Measurements from ENCODE around the gene CYBA. TPM values are rescaled to one million over a fixed set of nuclear protein-coding genes. Genes with fewer than 3 reads are reported as not detected.

Gene CYBA
- total and polyA plus RNA-seq, 10 of the 15 experiments (the other 5 are each of a cell fraction or from before 2014, with no cell fraction given) = 0.55 to 598 (median 258) TPM

DNA sequence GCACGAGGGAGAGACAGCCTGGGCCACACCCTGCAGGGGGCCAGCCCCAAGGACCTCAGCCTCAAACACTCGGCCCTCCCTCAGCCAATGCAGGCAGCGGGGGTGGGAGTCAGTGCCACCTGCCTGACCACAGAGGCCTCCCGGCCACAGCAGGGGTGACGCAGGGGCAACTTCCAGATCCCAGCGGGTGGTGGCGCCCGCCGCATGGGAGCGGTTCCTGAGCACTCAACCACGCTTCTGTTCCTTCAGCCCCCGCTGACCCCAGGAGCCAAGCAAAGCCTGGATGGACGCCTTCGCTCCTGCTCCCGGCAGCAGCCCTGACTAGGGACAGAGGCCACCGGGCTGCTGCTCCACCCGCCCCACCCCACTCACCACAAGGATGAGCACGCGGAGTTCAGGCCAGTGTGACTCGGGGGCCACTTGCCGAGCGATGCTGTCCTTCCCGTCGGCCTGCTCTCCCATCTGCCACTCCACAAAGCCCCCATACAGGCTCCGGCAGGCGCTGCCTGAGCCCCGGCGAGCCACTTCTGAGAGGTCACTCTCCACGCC is 5.0 kb upstream of the CYBA start (continued):
- no peak for TF ChIP-seq CUX1 (IDR thresholded peaks at IDR 0.05; ENCODE audit: insufficient replicate concordance, low read depth, low read length)

DNA sequence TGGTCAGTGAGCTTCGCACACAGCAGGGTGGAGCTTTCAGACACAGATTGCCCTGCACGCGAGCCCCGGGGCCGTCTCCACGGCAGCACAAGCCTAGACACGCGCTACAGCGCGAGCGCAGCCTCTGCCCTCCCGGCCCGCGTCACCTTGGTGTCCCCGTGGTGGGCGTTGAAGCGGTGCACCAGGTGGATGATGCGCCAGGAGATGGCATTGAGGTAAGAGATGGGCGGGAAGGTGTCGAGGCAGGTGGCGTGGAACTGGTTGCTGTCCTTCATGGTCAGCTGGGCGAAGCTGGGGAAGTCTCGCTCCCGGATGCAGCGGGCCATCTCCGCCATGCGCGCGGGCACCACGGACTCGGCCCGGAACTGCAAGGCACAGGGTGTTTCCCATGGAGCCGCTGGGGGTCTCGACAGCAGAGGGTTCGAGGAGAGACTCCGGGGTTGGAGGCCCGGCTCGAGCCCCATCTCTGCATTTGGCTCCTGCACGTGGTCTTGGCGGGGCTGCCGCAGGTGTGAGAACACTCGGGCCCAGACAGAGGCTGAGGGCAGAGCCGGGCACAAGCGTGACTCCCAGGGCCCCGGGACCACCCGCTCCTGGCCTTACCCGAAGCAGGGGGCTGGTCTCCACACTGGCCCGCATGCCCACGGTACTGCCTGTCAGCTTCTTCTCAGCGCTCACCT is 4.3 kb upstream of the CYBA start:
- H4K20me1 ChIP-seq (ENCODE audit: control insufficient read depth, insufficient read depth) = no peaks in the 10 kb centered on the region
- H3K9me3 ChIP-seq (replicated peaks; ENCODE audit: control insufficient read depth, insufficient read depth, low read length) = no peaks in the 10 kb centered on the region
- no peak overlapping the region for H2AFZ ChIP-seq (ENCODE audit: control insufficient read depth, low read depth, low read length)
- H3K79me2 ChIP-seq (ENCODE audit: control insufficient read depth, insufficient read depth, low read length) = peaks cover 26% of the 10 kb centered on the region
- peaks cover 6 to 19% of the 10 kb centered on the region in 2 experiments for H3K36me3 ChIP-seq (ENCODE audit: control insufficient read depth in 2 of 2, insufficient read depth in 2 of 2, low read length in 1 of 2)
- ChIA-PET CTCF (no interaction called here), RAD21 (ENCODE audit: unreplicated experiment) (no interaction called here), SMC1A (ENCODE audit: uncharacterized antibody, unreplicated experiment) (no interaction called here), POLR2A (no interaction called here)
- H3K4me2 ChIP-seq (ENCODE audit: control insufficient read depth, insufficient read depth) = no peak overlapping the region
- intact Hi-C loops (cut with micrococcal nuclease; ENCODE audit: unreplicated experiment) = no loop called here
- no TSS peak for BruUV-seq (replicated peaks)
- ATAC-seq = no peak
- peaks cover 11% of the 10 kb centered on the region for H3K4me1 ChIP-seq (ENCODE audit: control insufficient read depth, insufficient read depth, low read length)
- no peak for DNase-seq (ENCODE audit: low read depth, low spot score)
- FAIRE-seq = no peak
- TF ChIP-seq IKZF2 (IDR thresholded peaks at IDR 0.05) (no peak), POLR2AphosphoS2 (IDR thresholded peaks at IDR 0.05; ENCODE audit: low read depth, low read length) (no peak), NFYB (IDR thresholded peaks at IDR 0.05; ENCODE audit: insufficient read depth, low read depth, low read length) (no peak)
- TF ChIP-seq, protein P1, sequence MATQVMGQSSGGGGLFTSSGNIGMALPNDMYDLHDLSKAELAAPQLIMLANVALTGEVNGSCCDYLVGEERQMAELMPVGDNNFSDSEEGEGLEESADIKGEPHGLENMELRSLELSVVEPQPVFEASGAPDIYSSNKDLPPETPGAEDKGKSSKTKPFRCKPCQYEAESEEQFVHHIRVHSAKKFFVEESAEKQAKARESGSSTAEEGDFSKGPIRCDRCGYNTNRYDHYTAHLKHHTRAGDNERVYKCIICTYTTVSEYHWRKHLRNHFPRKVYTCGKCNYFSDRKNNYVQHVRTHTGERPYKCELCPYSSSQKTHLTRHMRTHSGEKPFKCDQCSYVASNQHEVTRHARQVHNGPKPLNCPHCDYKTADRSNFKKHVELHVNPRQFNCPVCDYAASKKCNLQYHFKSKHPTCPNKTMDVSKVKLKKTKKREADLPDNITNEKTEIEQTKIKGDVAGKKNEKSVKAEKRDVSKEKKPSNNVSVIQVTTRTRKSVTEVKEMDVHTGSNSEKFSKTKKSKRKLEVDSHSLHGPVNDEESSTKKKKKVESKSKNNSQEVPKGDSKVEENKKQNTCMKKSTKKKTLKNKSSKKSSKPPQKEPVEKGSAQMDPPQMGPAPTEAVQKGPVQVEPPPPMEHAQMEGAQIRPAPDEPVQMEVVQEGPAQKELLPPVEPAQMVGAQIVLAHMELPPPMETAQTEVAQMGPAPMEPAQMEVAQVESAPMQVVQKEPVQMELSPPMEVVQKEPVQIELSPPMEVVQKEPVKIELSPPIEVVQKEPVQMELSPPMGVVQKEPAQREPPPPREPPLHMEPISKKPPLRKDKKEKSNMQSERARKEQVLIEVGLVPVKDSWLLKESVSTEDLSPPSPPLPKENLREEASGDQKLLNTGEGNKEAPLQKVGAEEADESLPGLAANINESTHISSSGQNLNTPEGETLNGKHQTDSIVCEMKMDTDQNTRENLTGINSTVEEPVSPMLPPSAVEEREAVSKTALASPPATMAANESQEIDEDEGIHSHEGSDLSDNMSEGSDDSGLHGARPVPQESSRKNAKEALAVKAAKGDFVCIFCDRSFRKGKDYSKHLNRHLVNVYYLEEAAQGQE (IDR thresholded peaks at IDR 0.05; ENCODE audit: low read depth, low read length) = no peak
- no peak overlapping the region for H3K4me3 ChIP-seq
- in situ Hi-C loops (cut with MboI) = no loop called here
- H3K27me3 ChIP-seq (replicated peaks in 1 of 2; ENCODE audit: control insufficient read depth in 2 of 2, insufficient read depth in 2 of 2, low read length in 1 of 2) = no peaks in the 10 kb centered on the region
- H3K9ac ChIP-seq (ENCODE audit: control insufficient read depth, insufficient read depth, low read length) = no peak overlapping the region
- whole genome bisulfite sequencing (ENCODE audit: insufficient coverage, insufficient replicate concordance, low lambda C conversion rate, missing lambda C conversion rate) = 95% methylated on average over 50 of the region's 50 CpGs
- no peak overlapping the region for H3K27ac ChIP-seq (ENCODE audit: control insufficient read depth, insufficient read depth)

All from GM12878 (cell line).